HEK293 (cell line): ENCODE results near the gene EML1.

ENCODE experiments used
- CTCF ChIA-PET: fragments of 350-600 bp; formaldehyde crosslinking; extraction: SDS; loops from one replicate; lab custom pipeline; 2021; ENCODE audit warnings: antibody characterized with exemption; lab: Yijun Ruan, JAX
- POLR2A ChIA-PET: fragments of 300-600 bp; formaldehyde crosslinking; extraction: SDS; loops from one replicate; lab custom pipeline; 2020; ENCODE audit warnings: antibody characterized with exemption, inconsistent platforms; lab: Yijun Ruan, JAX
- H3K27ac ChIP-seq: fragments of 200-500 bp; sonication (Bioruptor generic); 2 replicates; pipeline ENCODE4 v1.5.1; 2014; ENCODE audit warnings: low read depth, low read length, control low read depth, inconsistent platforms; ENCODE audit errors: extremely low read depth
- H3K36me3 ChIP-seq, 2 experiments: fragments of 200-500 bp in 1 of 2; sonication (Bioruptor generic) in 1 of 2; 1 replicate in 1 of 2; 2 replicates in 1 of 2; pipeline ENCODE4 v1.5.1; 2014 to 2017; ENCODE audit warnings: inconsistent platforms in 2 of 2, low read length in 2 of 2; ENCODE audit not compliant: control insufficient read depth in 2 of 2, insufficient read depth in 1 of 2
- H3K4me1 ChIP-seq: fragments of 200-500 bp; sonication (Bioruptor generic); 2 replicates; pipeline ENCODE4 v1.5.1; 2014; ENCODE audit warnings: mild to moderate bottlenecking, low read length, inconsistent platforms; ENCODE audit not compliant: control insufficient read depth, insufficient read depth
- H3K4me3 ChIP-seq: 2 replicates; pipeline ENCODE4 v1.5.1; 2011; ENCODE audit warnings: low read depth, mild to moderate bottlenecking, control low read depth, low read length, moderate library complexity
- H3K9me3 ChIP-seq: fragments of 200-500 bp; sonication (Bioruptor generic); 2 replicates; pipeline ENCODE4 v1.5.1; 2014; ENCODE audit warnings: low read depth, low read length, inconsistent platforms; ENCODE audit not compliant: control insufficient read depth, insufficient read depth
- BCL11B ChIP-seq: fragments of 450-650 bp; formaldehyde crosslinking; IDR thresholded peaks from 2 replicates; pipeline ENCODE4 v1.5.1; 2016; ENCODE audit warnings: low read depth, missing biosample characterization, missing genetic modification characterization
- GFI1B ChIP-seq: fragments of 450-650 bp; formaldehyde crosslinking; IDR thresholded peaks from 2 replicates; pipeline ENCODE4 v1.5.1; 2016; ENCODE audit warnings: missing biosample characterization, missing genetic modification characterization
- KLF1 ChIP-seq: fragments of 450-650 bp; formaldehyde crosslinking; IDR thresholded peaks from 2 replicates; pipeline ENCODE4 v1.5.1; 2016; ENCODE audit warnings: missing biosample characterization, missing genetic modification characterization
- KLF16 ChIP-seq: fragments of 450-650 bp; formaldehyde crosslinking; IDR thresholded peaks from 2 replicates; pipeline ENCODE4 v1.5.1; 2017; ENCODE audit warnings: missing biosample characterization, missing genetic modification characterization
- MZF1 ChIP-seq: fragments of 450-650 bp; formaldehyde crosslinking; IDR thresholded peaks from 2 replicates; pipeline ENCODE4 v1.5.1; 2017; ENCODE audit warnings: missing biosample characterization, missing genetic modification characterization, borderline replicate concordance
- PRDM10 ChIP-seq: fragments of 450-650 bp; formaldehyde crosslinking; IDR thresholded peaks from 2 replicates; pipeline ENCODE4 v1.5.1; 2016; ENCODE audit warnings: missing biosample characterization, missing genetic modification characterization
- SETDB1 ChIP-seq: IDR thresholded peaks from one replicate; pipeline ENCODE4 v1.6.1; 2017; ENCODE audit warnings: mild to moderate bottlenecking, low read length, moderate library complexity, mixed read lengths; ENCODE audit not compliant: insufficient read length
- ZFP69B ChIP-seq: fragments of 450-650 bp; formaldehyde crosslinking; IDR thresholded peaks from 2 replicates; pipeline ENCODE4 v1.5.1; 2016; ENCODE audit warnings: missing biosample characterization, missing genetic modification characterization
- ZNF214 ChIP-seq: fragments of 450-650 bp; formaldehyde crosslinking; IDR thresholded peaks from 2 replicates; pipeline ENCODE4 v1.5.1; 2017; ENCODE audit warnings: missing biosample characterization, mild to moderate bottlenecking, missing genetic modification characterization, borderline replicate concordance
- ZNF335 ChIP-seq: fragments of 450-650 bp; formaldehyde crosslinking; conservative IDR thresholded peaks from 2 replicates; pipeline ENCODE4 v1.5.1; 2016; ENCODE audit warnings: missing biosample characterization, missing genetic modification characterization
- ZNF37A ChIP-seq: fragments of 450-650 bp; IDR thresholded peaks from 2 replicates; pipeline ENCODE4 v1.5.1; 2018; ENCODE audit warnings: missing biosample characterization, missing genetic modification characterization
- ZNF473 ChIP-seq: fragments of 450-650 bp; formaldehyde crosslinking; IDR thresholded peaks from 2 replicates; pipeline ENCODE4 v1.5.1; 2017; ENCODE audit warnings: missing biosample characterization, missing genetic modification characterization
- ZNF510 ChIP-seq: fragments of 450-650 bp; formaldehyde crosslinking; IDR thresholded peaks from 2 replicates; pipeline ENCODE4 v1.5.1; 2018; ENCODE audit warnings: mild to moderate bottlenecking, missing genetic modification characterization, missing biosample characterization; ENCODE audit not compliant: insufficient replicate concordance
- ZNF529 ChIP-seq: fragments of 450-650 bp; formaldehyde crosslinking; IDR thresholded peaks from 2 replicates; pipeline ENCODE4 v1.5.1; 2017; ENCODE audit warnings: missing genetic modification characterization, missing biosample characterization; ENCODE audit not compliant: insufficient replicate concordance
- ZNF558 ChIP-seq: fragments of 450-650 bp; formaldehyde crosslinking; IDR thresholded peaks from 2 replicates; pipeline ENCODE4 v1.5.1; 2016; ENCODE audit warnings: missing biosample characterization, missing genetic modification characterization
- ZNF571 ChIP-seq: fragments of 450-650 bp; formaldehyde crosslinking; IDR thresholded peaks from 2 replicates; pipeline ENCODE4 v1.5.0; 2017; ENCODE audit warnings: missing biosample characterization, missing genetic modification characterization
- ZNF701 ChIP-seq: fragments of 450-650 bp; formaldehyde crosslinking; IDR thresholded peaks from 2 replicates; pipeline ENCODE4 v1.5.1; 2016; ENCODE audit warnings: missing biosample characterization, missing genetic modification characterization
- ZNF785 ChIP-seq: fragments of 450-650 bp; formaldehyde crosslinking; IDR thresholded peaks from 2 replicates; pipeline ENCODE4 v1.5.1; 2016; ENCODE audit warnings: missing biosample characterization, missing genetic modification characterization
- ZNF830 ChIP-seq: fragments of 450-650 bp; IDR thresholded peaks from 2 replicates; pipeline ENCODE4 v1.5.0; 2018; ENCODE audit warnings: missing biosample characterization, missing genetic modification characterization, low read depth, mild to moderate bottlenecking, moderate library complexity
- TF ChIP-seq, protein P1 (sequence below): fragments of 450-650 bp; formaldehyde crosslinking; IDR thresholded peaks from 2 replicates; pipeline ENCODE4 v1.5.1; 2017; ENCODE audit warnings: missing biosample characterization, missing genetic modification characterization
- TF ChIP-seq, protein P2 (sequence below): fragments of 450-650 bp; formaldehyde crosslinking; IDR thresholded peaks from 2 replicates; pipeline ENCODE4 v1.5.1; 2016; ENCODE audit warnings: missing biosample characterization, missing genetic modification characterization, low read depth
- TF ChIP-seq, protein P3 (sequence below): fragments of 450-650 bp; formaldehyde crosslinking; IDR thresholded peaks from 2 replicates; pipeline ENCODE4 v1.5.1; 2016; ENCODE audit warnings: missing biosample characterization, missing genetic modification characterization
- TF ChIP-seq, protein P4 (sequence below): fragments of 450-650 bp; formaldehyde crosslinking; IDR thresholded peaks from 2 replicates; pipeline ENCODE4; 2016; ENCODE audit warnings: missing biosample characterization, missing genetic modification characterization
- TF ChIP-seq, protein P5 (sequence below): fragments of 450-650 bp; formaldehyde crosslinking; IDR thresholded peaks from 2 replicates; pipeline ENCODE4 v1.5.1; 2017; ENCODE audit warnings: missing biosample characterization, mild to moderate bottlenecking, missing genetic modification characterization, moderate library complexity

EML1 gene

GRCh38 chr14:99968191-99968920 lies 175.1 kb downstream of the EML1 start:
- Histone ChIP-seq H3K36me3 (no peaks in the 10 kb centered on the region), H3K27ac (no peak overlapping the region), H3K4me3 (no peak overlapping the region), H3K9me3 (no peaks in the 10 kb centered on the region), H3K4me1 (no peaks in the 10 kb centered on the region)
- POLR2A ChIA-PET = no interaction called here
- CTCF ChIA-PET = interaction anchor here (0.7 kb wide), 1 partner anchor 22 kb away, joined by 3 read pairs; no protein-coding TSS in a partner anchor
- TF ChIP-seq ZNF529 (tag by site-specific recombination) (no peak), ZNF558 (tag by site-specific recombination) (no peak), GFI1B (tag by site-specific recombination) (no peak), BCL11B (tag by site-specific recombination) (no peak), ZNF571 (no peak), ZNF701 (no peak), KLF1 (tag by site-specific recombination) (no peak), ZFP69B (tag by site-specific recombination) (no peak), ZNF510 (tag by site-specific recombination) (no peak), ZNF335 (no peak), ZNF830 (tag by site-specific recombination) (no peak), ZNF473 (tag by site-specific recombination) (no peak), SETDB1 (no peak)
- TF ChIP-seq, protein P1, sequence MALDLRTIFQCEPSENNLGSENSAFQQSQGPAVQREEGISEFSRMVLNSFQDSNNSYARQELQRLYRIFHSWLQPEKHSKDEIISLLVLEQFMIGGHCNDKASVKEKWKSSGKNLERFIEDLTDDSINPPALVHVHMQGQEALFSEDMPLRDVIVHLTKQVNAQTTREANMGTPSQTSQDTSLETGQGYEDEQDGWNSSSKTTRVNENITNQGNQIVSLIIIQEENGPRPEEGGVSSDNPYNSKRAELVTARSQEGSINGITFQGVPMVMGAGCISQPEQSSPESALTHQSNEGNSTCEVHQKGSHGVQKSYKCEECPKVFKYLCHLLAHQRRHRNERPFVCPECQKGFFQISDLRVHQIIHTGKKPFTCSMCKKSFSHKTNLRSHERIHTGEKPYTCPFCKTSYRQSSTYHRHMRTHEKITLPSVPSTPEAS (tag by site-specific recombination) = no peak
- TF ChIP-seq, protein P2, sequence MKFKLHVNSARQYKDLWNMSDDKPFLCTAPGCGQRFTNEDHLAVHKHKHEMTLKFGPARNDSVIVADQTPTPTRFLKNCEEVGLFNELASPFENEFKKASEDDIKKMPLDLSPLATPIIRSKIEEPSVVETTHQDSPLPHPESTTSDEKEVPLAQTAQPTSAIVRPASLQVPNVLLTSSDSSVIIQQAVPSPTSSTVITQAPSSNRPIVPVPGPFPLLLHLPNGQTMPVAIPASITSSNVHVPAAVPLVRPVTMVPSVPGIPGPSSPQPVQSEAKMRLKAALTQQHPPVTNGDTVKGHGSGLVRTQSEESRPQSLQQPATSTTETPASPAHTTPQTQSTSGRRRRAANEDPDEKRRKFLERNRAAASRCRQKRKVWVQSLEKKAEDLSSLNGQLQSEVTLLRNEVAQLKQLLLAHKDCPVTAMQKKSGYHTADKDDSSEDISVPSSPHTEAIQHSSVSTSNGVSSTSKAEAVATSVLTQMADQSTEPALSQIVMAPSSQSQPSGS (tag by site-specific recombination) = no peak
- TF ChIP-seq, protein P3, sequence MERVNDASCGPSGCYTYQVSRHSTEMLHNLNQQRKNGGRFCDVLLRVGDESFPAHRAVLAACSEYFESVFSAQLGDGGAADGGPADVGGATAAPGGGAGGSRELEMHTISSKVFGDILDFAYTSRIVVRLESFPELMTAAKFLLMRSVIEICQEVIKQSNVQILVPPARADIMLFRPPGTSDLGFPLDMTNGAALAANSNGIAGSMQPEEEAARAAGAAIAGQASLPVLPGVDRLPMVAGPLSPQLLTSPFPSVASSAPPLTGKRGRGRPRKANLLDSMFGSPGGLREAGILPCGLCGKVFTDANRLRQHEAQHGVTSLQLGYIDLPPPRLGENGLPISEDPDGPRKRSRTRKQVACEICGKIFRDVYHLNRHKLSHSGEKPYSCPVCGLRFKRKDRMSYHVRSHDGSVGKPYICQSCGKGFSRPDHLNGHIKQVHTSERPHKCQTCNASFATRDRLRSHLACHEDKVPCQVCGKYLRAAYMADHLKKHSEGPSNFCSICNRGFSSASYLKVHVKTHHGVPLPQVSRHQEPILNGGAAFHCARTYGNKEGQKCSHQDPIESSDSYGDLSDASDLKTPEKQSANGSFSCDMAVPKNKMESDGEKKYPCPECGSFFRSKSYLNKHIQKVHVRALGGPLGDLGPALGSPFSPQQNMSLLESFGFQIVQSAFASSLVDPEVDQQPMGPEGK (tag by site-specific recombination) = no peak

DNA sequence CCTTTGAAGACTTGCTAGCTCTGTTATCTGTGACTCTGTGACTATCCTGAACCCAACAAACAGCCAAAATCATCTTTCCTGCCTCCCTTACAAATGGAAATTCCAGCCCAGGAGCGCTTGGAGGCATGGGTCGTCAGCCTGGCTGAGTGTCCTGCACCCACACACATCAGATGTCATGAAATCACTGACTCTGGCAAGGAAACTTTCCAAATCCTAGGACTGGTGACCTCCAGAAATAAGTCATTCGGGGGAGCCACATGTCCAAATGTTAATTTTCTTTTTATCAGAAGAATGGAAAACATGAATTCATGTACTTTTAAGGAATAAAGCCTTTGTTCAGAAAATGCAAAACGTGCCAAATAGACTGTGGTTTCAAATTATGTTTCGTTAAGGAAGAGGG lies 175.7 kb downstream of the EML1 start:
- POLR2A ChIA-PET = no interaction called here
- Histone ChIP-seq H3K27ac (no peak overlapping the region), H3K36me3 (no peaks in the 10 kb centered on the region), H3K4me1 (no peaks in the 10 kb centered on the region), H3K4me3 (no peak overlapping the region), H3K9me3 (no peaks in the 10 kb centered on the region)
- CTCF ChIA-PET = no interaction called here
- TF ChIP-seq ZNF510 (tag by site-specific recombination) (no peak), ZNF37A (tag by site-specific recombination) (no peak), ZNF785 (no peak), MZF1 (tag by site-specific recombination) (no peak), ZNF214 (tag by site-specific recombination) (no peak), KLF16 (tag by site-specific recombination) (no peak), PRDM10 (tag by site-specific recombination) (no peak)
- TF ChIP-seq, protein P4, sequence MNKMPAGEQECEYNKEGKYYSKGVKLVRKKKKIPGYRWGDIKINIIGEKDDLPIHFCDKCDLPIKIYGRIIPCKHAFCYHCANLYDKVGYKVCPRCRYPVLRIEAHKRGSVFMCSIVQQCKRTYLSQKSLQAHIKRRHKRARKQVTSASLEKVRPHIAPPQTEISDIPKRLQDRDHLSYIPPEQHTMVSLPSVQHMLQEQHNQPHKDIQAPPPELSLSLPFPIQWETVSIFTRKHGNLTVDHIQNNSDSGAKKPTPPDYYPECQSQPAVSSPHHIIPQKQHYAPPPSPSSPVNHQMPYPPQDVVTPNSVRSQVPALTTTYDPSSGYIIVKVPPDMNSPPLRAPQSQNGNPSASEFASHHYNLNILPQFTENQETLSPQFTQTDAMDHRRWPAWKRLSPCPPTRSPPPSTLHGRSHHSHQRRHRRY (tag by site-specific recombination) = no peak
- TF ChIP-seq, protein P5, sequence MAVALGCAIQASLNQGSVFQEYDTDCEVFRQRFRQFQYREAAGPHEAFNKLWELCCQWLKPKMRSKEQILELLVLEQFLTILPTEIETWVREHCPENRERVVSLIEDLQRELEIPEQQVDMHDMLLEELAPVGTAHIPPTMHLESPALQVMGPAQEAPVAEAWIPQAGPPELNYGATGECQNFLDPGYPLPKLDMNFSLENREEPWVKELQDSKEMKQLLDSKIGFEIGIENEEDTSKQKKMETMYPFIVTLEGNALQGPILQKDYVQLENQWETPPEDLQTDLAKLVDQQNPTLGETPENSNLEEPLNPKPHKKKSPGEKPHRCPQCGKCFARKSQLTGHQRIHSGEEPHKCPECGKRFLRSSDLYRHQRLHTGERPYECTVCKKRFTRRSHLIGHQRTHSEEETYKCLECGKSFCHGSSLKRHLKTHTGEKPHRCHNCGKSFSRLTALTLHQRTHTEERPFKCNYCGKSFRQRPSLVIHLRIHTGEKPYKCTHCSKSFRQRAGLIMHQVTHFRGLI (tag by site-specific recombination) = no peak
